ENCODE results near the gene SLC29A1. TPM values are rescaled to one million over a fixed set of nuclear protein-coding genes. Genes with fewer than 3 reads are reported as not detected.

The SLC29A1 gene
- total and polyA plus RNA-seq, 9 of the 15 experiments (the other 6 are each of a cell fraction or from before 2014, with no cell fraction given), result 18.9 to 170 (median 57.7) TPM

DNA sequence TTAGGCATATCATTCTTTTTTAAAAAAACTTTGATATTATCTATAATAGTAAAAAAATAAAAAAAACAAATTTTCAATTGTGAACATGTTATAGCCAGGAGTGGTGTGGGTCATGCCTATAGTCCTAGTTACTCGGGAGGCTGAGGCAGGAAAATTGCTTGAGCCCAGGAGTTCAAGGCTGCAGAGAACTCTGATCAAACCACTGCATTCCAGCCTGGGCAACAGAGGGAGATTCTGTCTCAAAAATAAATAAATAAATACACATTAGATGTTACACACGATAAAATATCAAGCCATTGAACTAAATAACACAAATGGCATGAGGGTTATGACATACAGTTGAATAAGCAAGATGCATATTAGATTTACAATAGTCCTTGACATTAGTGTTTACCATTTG lies 34.6 kb upstream of the SLC29A1 start:
- no peak for ATAC-seq
- no peaks in the 10 kb centered on the region for H3K79me2 ChIP-seq (ENCODE audit: control insufficient read depth, insufficient read depth, low read length)
- 18% methylated on average over 2 of the region's 2 CpGs for WGBS (ENCODE audit: insufficient coverage, low coverage, missing lambda C conversion rate)
- no peak overlapping the region for H3K4me3 ChIP-seq
- CTCF ChIA-PET (ENCODE audit: low intra/inter-chr PET ratio), result no interaction called here
- H2AFZ ChIP-seq (ENCODE audit: low read depth, low read length), result no peak overlapping the region
- no peaks in the 10 kb centered on the region for H3K36me3 ChIP-seq (ENCODE audit: control insufficient read depth, insufficient read depth, low read length)
- H3K9ac ChIP-seq (ENCODE audit: insufficient read depth in 1 of 2, low read depth in 2 of 2, low read length in 2 of 2), result no peak overlapping the region
- H3K27me3 ChIP-seq (ENCODE audit: control insufficient read depth in 2 of 2, insufficient read depth in 2 of 2, low read length in 2 of 2), result no peaks in the 10 kb centered on the region
- no peak for DNase-seq (ENCODE audit: extremely low read depth in 1 of 4, low spot score in 3 of 4)
- H3K9me3 ChIP-seq (replicated peaks; ENCODE audit: control insufficient read depth, insufficient read depth, low read depth, low read length), result no peaks in the 10 kb centered on the region
- intact Hi-C loops (cut with micrococcal nuclease) (no loop called here), in situ Hi-C loops (cut with MboI) (no loop called here)
- FAIRE-seq, result no peak
- TF ChIP-seq FOXA1 (IDR thresholded peaks at IDR 0.05; ENCODE audit: borderline replicate concordance) (no peak), U2AF1 (optimal IDR thresholded peaks at IDR 0.05; ENCODE audit: low read depth, low read length) (no peak), L3MBTL2 (IDR thresholded peaks at IDR 0.05) (no peak), ZNF76 (CRISPR knock-in tag; IDR thresholded peaks at IDR 0.05; ENCODE audit: borderline replicate concordance) (no peak), CREB3L1 (IDR thresholded peaks at IDR 0.05; ENCODE audit: borderline replicate concordance, low read depth) (no peak), SMARCC2 (IDR thresholded peaks at IDR 0.05; ENCODE audit: low read depth) (no peak), RERE (CRISPR knock-in tag; IDR thresholded peaks at IDR 0.05; ENCODE audit: borderline replicate concordance) (no peak)
- TF ChIP-seq, protein P1, sequence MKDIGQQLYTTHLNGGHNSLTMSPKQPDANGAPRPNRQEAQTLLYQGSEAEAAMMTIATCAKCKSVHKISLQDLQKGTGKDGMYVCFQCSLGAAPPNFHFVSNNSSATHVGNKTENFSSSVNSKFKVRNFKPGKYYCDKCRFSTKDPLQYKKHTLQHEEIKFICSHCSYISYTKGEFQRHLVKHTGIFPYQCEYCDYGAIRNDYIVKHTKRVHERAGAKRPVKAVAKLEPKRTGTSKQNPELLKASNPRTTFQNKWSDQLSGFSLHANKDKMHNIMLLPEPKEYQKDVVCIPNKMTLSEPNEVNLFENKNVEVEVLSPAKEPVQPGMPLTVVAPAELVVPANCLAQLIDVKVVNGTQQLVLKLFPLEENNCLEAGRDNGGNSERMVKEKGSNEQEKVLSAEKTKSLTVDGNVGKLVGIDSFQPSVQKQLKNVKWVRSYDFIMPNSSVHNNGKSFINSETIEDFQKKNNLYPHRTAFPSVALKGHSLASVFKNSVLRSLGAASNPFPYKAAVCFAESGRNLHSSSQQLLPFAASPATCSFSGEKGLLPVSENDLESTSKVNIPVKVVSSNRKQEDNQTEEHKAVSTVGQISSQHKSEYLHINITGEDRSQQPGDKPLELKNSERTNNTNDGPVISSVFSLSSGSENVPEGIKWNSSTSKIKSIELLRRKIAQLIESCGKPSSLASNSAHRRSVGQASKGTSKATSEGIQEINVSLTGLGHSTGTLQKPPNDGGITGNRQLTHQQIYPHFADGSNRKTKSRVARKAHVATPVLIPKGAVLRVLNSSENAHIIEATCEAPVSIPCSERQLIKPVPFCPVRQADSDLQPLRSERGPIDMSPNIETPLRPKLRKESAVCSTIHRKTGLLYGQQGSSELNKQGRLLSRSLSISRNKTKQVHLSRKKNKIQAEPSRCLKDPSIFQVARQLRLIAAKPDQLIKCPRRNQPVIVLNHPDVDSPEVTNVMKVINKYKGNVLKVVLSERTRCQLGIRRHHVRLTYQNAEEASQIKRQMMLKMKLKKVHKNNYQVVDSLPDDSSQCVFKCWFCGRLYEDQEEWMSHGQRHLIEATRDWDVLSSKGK (CRISPR knock-in tag; IDR thresholded peaks at IDR 0.05), result no peak
- TF ChIP-seq, protein P2, sequence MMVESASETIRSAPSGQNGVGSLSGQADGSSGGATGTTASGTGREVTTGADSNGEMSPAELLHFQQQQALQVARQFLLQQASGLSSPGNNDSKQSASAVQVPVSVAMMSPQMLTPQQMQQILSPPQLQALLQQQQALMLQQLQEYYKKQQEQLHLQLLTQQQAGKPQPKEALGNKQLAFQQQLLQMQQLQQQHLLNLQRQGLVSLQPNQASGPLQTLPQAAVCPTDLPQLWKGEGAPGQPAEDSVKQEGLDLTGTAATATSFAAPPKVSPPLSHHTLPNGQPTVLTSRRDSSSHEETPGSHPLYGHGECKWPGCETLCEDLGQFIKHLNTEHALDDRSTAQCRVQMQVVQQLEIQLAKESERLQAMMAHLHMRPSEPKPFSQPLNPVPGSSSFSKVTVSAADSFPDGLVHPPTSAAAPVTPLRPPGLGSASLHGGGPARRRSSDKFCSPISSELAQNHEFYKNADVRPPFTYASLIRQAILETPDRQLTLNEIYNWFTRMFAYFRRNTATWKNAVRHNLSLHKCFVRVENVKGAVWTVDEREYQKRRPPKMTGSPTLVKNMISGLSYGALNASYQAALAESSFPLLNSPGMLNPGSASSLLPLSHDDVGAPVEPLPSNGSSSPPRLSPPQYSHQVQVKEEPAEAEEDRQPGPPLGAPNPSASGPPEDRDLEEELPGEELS (CRISPR knock-in tag; IDR thresholded peaks at IDR 0.05; ENCODE audit: borderline replicate concordance), result no peak
- H3K4me1 ChIP-seq (replicated peaks in 1 of 2; ENCODE audit: control insufficient read depth in 2 of 2, insufficient read depth in 2 of 2, low read length in 2 of 2), result peaks cover 17 to 21% of the 10 kb centered on the region in 2 experiments; a peak in 4 of 5 replicates
- H3K9me1 ChIP-seq (ENCODE audit: control insufficient read depth, insufficient read depth, low read length), result no peaks in the 10 kb centered on the region
- no peak overlapping the region for H3K4me2 ChIP-seq (ENCODE audit: insufficient read depth, low read length)
- no peak overlapping the region for H3K27ac ChIP-seq (ENCODE audit: extremely low read depth, low read depth, low read length)
- no TSS peak for BruUV-seq (replicated peaks)
- POLR2A ChIA-PET, result interaction anchor here (1.0 to 1.2 kb wide), 2 partner anchors 12 to 32 kb away, joined by 3 to 4 read pairs; no protein-coding TSS in a partner anchor
- H4K20me1 ChIP-seq (replicated peaks; ENCODE audit: control insufficient read depth, insufficient read depth, low read length), result no peaks in the 10 kb centered on the region
